GM12891 (cell line): ENCODE results near the gene AQP9.

ENCODE experiments used
- POLR2A ChIP-seq: IDR thresholded peaks from 2 replicates; pipeline ENCODE4 v1.6.1; 2011; ENCODE audit warnings: low read depth, low read length, control low read depth
- POLR2AphosphoS5 ChIP-seq: IDR thresholded peaks from 2 replicates; pipeline ENCODE4 v1.6.1; 2011; ENCODE audit warnings: low read depth, low read length, control low read depth
- SPI1 ChIP-seq: IDR thresholded peaks from 2 replicates; pipeline ENCODE4 v1.6.1; 2011; ENCODE audit warnings: low read depth, low read length, control low read depth
- TAF1 ChIP-seq: IDR thresholded peaks from 2 replicates; pipeline ENCODE4 v1.6.1; 2011; ENCODE audit warnings: low read depth, low read length, control low read depth

DNA sequence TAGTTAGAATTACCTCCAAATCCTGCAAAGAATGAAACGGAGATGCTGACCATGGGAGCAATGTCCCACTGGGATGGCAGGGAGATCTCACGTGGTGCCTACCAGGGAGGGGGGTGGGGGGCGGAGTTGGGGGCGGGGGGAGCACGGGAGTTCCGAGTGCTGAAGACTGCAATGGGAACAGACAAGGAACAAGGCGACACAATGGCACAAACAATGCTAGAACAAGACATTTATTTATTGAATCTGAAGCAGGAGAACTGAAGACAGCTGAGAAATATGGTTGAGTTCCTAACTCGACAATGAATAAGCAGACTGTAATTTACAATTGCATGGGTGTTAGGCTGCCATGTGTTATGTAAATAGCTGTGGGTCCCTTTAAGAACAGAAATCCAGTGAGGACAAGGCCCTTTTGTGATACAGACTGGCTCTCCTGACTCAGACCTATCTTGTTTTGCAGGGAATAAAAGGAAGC, 91.2 kb downstream of the AQP9 start:
- TF ChIP-seq POLR2AphosphoS5 (no peak), SPI1 (no peak), POLR2A (no peak), TAF1 (no peak)
